GM21367 (cell line): ENCODE measurements around the gene SAMD4B.
"Not testable (repeated sequence)": the region's sequence is repeated elsewhere in the genome, so short reads cannot be mapped to it uniquely, and the experiment has no call there.

Experiments
- ATAC-seq: cut with Tn5 transposase; IDR thresholded peaks from one replicate; pipeline ENCODE4 v1.9.1; 2021; ENCODE audit not compliant: unreplicated experiment

SAMD4B gene

GRCh38 chr19:39310558-39311311 is 31.5 kb upstream of the SAMD4B start:
- ATAC-seq = no peak

GRCh38 chr19:39314016-39314728 is 28.0 kb upstream of the SAMD4B start:
- ATAC-seq = no peak

- no peak for ATAC-seq
Observed at GRCh38 chr19:39315933-39316332, 26.3 kb upstream of the SAMD4B start.

DNA sequence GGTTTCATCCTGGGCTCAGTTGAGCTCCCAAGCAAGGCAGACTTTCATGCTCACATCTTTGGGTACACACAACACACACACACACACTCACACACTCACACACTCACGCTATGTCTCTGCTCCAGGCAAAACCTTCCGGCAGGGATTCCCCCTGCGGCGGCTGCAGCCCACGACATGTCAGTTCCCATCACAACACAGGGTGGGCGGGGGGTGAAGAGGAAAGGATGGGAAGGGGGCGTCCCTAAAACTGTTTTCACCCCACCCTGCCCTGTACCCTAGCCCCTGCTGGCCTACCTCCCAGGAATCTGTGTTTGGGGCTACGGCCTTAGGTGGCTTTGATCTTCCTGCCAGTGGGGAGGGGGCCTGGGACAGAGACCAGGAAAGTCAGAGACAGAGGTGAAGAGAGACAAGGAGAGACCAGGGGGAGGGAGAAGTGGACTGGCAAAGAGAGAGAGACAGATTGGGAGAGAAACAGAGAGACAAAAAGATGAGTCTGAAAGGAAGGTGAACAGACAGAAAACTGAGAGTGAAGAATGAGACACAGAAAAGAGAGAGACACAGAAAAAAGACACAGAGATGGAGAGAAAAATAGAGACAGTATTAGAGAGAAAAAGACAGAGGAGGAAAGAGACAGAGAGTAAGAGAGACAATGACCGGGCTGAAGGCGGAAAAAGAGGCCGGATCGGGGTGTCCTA is 25.4 kb upstream of the SAMD4B start:
- no peak for ATAC-seq

- ATAC-seq = no peak
Observed at GRCh38 chr19:39317476-39317875, 24.7 kb upstream of the SAMD4B start.

DNA sequence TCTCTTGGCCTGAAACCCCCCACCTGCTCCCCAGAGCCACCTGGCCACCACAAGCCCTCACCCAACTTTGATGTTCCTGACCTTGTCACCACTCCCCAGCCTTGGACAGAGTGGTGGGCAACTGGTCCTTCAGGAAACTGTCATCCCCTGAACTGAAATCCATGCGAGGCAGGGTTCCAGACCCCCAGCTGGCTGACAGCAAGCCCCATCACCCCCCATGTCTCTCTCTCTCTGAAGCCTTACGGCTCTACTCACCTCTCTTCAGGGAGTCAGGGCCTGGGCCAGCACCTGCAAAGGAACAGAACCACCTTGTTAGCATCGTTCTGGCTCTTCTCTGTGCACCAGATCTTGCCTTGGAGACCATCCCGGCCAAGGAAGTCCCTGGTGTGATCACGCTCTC is 24.1 kb upstream of the SAMD4B start:
- no peak for ATAC-seq

GRCh38 chr19:39318690-39319089 is 23.5 kb upstream of the SAMD4B start:
- no peak for ATAC-seq

DNA sequence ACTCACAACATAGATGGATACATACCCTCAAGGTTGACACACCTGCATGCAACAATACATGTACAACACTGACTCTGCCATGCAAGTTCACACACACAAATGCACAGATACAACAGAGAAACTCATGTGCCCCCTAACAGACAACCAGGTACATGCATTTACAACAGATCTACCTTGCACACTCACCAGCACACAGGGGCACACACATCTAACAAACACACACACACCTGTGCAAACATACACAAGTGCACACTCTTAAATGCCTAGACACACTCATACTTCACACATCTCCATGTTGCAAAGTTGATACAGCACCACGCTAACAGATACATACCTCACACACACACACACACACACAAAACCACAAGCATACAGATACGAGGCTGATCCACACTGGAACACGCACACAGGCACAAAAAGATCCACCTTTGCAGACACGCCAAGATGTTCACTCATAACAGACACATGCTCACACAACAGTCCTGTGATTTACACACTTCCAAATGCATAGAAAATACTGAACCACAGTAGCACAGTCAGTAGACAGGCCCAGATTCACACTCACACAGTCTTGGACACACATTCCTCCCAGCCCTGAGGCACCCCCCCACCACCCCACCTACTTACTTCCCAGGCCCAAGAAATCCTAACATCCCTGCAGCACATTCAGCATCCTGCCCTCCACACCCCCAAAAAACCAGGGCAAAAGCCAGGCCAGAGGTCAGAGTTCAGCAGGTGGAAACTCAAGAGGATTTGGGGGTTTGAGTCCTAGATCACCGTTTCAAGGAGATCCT is 22.9 kb upstream of the SAMD4B start:
- ATAC-seq = no peak

GRCh38 chr19:39319892-39320248 is 22.4 kb upstream of the SAMD4B start:
- ATAC-seq = no peak

DNA sequence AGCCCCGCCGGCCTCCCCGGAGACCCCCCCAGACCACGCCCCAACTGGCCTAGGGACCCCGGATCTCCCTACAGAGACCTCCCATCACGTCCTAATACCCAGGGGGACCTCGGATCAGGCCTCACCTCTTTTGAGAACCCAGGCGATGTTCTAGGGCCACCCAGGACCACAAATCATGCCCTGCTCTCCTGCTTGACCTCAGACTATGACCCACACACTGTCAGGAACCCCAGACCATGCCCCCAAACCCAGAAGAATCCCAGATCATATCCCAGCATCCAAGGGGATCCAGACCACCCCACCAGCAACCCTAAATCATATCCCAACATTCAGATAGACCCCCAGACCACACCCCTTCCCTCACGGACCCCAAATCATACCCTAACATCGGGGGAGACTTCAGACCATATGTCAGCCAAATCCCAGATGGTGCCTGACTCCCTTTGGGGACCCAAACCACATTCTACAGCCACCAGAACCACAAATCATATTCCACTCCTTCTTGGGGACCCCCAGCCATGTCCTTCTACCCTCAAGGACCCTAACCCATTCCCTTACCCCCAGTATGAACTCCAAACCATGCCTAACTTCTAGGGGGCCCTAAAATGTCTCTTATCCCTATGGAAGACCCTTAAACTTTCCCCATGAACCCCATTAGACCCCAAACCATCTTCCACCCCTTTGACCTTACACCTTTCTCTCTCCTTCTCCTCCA is 20.9 kb upstream of the SAMD4B start:
- no peak for ATAC-seq

DNA sequence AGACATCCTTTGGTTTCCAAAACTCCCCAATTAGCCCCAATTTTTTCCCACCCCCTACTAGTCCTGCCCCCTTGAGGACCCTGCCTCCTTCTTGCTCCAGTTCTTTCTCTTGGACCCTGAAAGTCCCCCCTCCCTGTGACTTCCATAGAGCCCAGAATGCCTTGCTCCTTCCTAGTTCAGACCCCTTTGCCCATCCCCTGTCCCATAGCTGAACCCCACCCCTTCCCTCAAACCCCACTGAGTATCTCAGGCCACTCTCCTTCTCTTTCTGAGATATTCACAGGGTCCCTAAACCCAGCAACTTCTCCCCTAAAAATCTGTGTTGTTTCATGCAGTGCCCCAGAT is 20.4 kb upstream of the SAMD4B start:
- no peak for ATAC-seq

GRCh38 chr19:39324242-39324842 is 17.9 kb upstream of the SAMD4B start:
- no peak for ATAC-seq

DNA sequence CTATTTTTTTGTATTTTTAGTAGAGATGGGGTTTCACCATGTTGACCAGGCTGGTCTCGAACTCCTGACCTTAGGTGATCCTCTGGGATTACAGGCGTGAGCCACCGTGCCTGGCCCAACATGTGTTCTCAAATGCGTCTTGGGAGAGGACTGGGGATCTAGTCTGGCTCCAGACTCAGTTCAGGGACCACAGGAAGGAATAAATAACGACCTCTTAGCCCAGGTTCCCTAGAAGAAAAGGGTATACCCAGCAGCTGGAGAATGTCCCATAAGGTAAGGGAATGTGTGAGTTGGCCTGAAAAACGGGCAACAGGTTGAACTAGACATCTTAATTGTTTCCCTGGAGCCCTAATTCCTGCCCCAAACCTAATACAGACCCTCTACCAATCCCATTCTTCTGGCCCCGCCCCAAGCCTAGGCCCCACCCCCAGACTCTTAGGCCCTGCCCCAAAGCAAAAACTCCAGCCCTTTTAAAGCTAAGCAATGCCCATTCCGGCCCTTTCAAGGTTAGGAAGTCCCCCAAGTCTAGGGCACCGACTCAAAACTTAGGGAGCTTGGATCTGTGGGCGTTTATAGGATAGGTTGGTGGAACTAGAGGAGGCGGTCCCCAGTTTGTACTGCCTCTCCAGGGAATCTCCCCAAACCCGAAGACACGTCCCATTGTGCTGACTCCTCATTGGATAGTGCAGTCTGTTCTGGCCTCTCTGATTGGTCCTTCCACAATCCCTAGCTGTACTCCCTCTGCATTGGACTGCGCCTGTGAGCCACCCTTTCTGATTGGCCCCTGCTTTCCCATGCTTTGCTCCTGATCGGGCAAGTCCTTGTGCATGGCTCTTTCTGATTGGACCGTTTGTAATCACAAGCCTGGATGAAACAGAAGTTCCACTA is 16.2 kb upstream of the SAMD4B start:
- no peak for ATAC-seq

GRCh38 chr19:39327363-39328045 is 14.7 kb upstream of the SAMD4B start:
- ATAC-seq = no peak

- ATAC-seq = no peak
Observed at GRCh38 chr19:39328046-39328705, 14.0 kb upstream of the SAMD4B start.

- no peak for ATAC-seq
Observed at GRCh38 chr19:39329948-39330347, 12.3 kb upstream of the SAMD4B start.

DNA sequence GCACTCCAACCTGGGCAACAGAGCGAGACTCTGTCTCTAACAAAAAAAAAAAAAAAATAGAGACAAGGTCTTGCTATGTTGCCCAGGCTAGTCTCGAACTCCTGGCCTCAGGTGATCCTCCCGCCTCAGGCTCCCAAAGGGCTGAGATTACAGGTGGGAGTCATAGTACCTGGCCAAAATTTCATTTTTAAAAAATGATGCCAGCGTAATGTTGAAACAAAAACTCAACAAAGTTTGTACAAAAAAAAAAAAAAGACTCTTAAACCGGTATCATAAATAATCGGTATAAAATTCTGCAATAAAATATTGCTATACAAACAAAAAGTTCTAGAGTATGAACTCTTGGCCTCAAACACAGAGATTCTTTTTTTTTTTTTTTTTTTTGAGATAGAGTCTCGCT is 9.9 kb upstream of the SAMD4B start:
- no peak for ATAC-seq

GRCh38 chr19:39332738-39333137 is 9.5 kb upstream of the SAMD4B start:
- ATAC-seq = not testable (repeated sequence)
